Measurements from ENCODE around the gene EFTUD2.

The EFTUD2 gene

GRCh38 chr17:44887971-44888954, 11.0 kb downstream of the EFTUD2 start:
- DNase-seq (ENCODE audit: low spot score): no peak

GRCh38 chr17:44887016-44887415, 12.2 kb downstream of the EFTUD2 start:
- DNase-seq (ENCODE audit: low spot score): no peak

GRCh38 chr17:44884941-44885340, 14.3 kb downstream of the EFTUD2 start:
- DNase-seq (ENCODE audit: low spot score): no peak

- no peak for DNase-seq (ENCODE audit: low spot score)
Observed at GRCh38 chr17:44881145-44881544, 18.1 kb downstream of the EFTUD2 start.

GRCh38 chr17:44880062-44880461, 19.2 kb downstream of the EFTUD2 start:
- DNase-seq (ENCODE audit: low spot score): no peak

- DNase-seq (ENCODE audit: low spot score): no peak
Observed at GRCh38 chr17:44879376-44879775, 19.9 kb downstream of the EFTUD2 start.

- peak; percentile 62 for DNase-seq (ENCODE audit: low spot score)
Observed at GRCh38 chr17:44878627-44879221, 20.5 kb downstream of the EFTUD2 start.

GRCh38 chr17:44877121-44877520, 22.1 kb downstream of the EFTUD2 start:
- DNase-seq (ENCODE audit: low spot score): no peak

- DNase-seq (ENCODE audit: low spot score): no peak
Observed at GRCh38 chr17:44875761-44876160, 23.5 kb downstream of the EFTUD2 start.

- DNase-seq (ENCODE audit: low spot score): no peak
Observed at GRCh38 chr17:44872131-44872768, 27.0 kb downstream of the EFTUD2 start.

GRCh38 chr17:44871556-44871955, 27.7 kb downstream of the EFTUD2 start:
- DNase-seq (ENCODE audit: low spot score): no peak

- peak; percentile 15 for DNase-seq (ENCODE audit: low spot score)
Observed at GRCh38 chr17:44867841-44868240, 31.4 kb downstream of the EFTUD2 start.

- peak; percentile 43 for DNase-seq (ENCODE audit: low spot score)
Observed at GRCh38 chr17:44865931-44866330, 33.3 kb downstream of the EFTUD2 start.

GRCh38 chr17:44865231-44865660, 34.0 kb downstream of the EFTUD2 start:
- peak; percentile 79 for DNase-seq (ENCODE audit: low spot score)

- no peak for DNase-seq (ENCODE audit: low spot score)
Observed at GRCh38 chr17:44864831-44865230, 34.4 kb downstream of the EFTUD2 start.

GRCh38 chr17:44863061-44863918, 36.0 kb downstream of the EFTUD2 start:
- no peak for DNase-seq (ENCODE audit: low spot score)

GRCh38 chr17:44862278-44862914, 36.8 kb downstream of the EFTUD2 start:
- DNase-seq (ENCODE audit: low spot score): no peak

- DNase-seq (ENCODE audit: low spot score): no peak
Observed at GRCh38 chr17:44859701-44860100, 39.5 kb downstream of the EFTUD2 start.

GRCh38 chr17:44854192-44854591, 45.1 kb downstream of the EFTUD2 start:
- no peak for DNase-seq (ENCODE audit: low spot score)

- DNase-seq (ENCODE audit: low spot score): no peak
Observed at GRCh38 chr17:44850612-44851011, 48.6 kb downstream of the EFTUD2 start.

- no peak for DNase-seq (ENCODE audit: low spot score)
Observed at GRCh38 chr17:44850025-44850424, 49.2 kb downstream of the EFTUD2 start.

Measured in AG08395 (cell line).